Measurements from ENCODE around the gene CCT5.

The CCT5 gene

GRCh38 chr5:10257870-10258269 is 7.8 kb downstream of the CCT5 start:
- Histone ChIP-seq H3K4me3 (ENCODE audit: severe bottlenecking) (no peak overlapping the region), H3K27ac (ENCODE audit: poor library complexity, severe bottlenecking) (no peak overlapping the region), H3K27me3 (ENCODE audit: insufficient read depth, poor library complexity, severe bottlenecking) (no peaks in the 10 kb centered on the region), H3K9me3 (ENCODE audit: severe bottlenecking) (no peaks in the 10 kb centered on the region), H3K36me3 (ENCODE audit: low read depth) (peaks cover 99% of the 10 kb centered on the region), H3K4me1 (ENCODE audit: insufficient read depth, poor library complexity, severe bottlenecking) (no peaks in the 10 kb centered on the region)
- TF ChIP-seq CTCF (IDR thresholded peaks at IDR 0.05; ENCODE audit: poor library complexity, severe bottlenecking) = no peak
- DNase-seq (ENCODE audit: low spot score) (no peak), ATAC-seq (ENCODE audit: low read depth) (no peak)

GRCh38 chr5:10259899-10260298 is 9.8 kb downstream of the CCT5 start:
- H3K4me3 ChIP-seq (ENCODE audit: severe bottlenecking) = no peak overlapping the region
- ATAC-seq (ENCODE audit: low read depth) (0 out of 3 replicates have a peak, but pooled peaks have one; percentile 13), DNase-seq (ENCODE audit: low spot score) (no peak)
- peaks cover 100% of the 10 kb centered on the region for H3K36me3 ChIP-seq (ENCODE audit: low read depth)
- no peaks in the 10 kb centered on the region for H3K9me3 ChIP-seq (ENCODE audit: severe bottlenecking)
- no peak overlapping the region for H3K27ac ChIP-seq (ENCODE audit: poor library complexity, severe bottlenecking)
- H3K4me1 ChIP-seq (ENCODE audit: insufficient read depth, poor library complexity, severe bottlenecking) = no peaks in the 10 kb centered on the region
- no peak for TF ChIP-seq CTCF (IDR thresholded peaks at IDR 0.05; ENCODE audit: poor library complexity, severe bottlenecking)
- no peaks in the 10 kb centered on the region for H3K27me3 ChIP-seq (ENCODE audit: insufficient read depth, poor library complexity, severe bottlenecking)

GRCh38 chr5:10261065-10261464 is 11.0 kb downstream of the CCT5 start:
- TF ChIP-seq CTCF (IDR thresholded peaks at IDR 0.05; ENCODE audit: poor library complexity, severe bottlenecking) = no peak
- no peak overlapping the region for H3K4me3 ChIP-seq (ENCODE audit: severe bottlenecking)
- DNase-seq (ENCODE audit: low spot score) = no peak
- no peaks in the 10 kb centered on the region for H3K27me3 ChIP-seq (ENCODE audit: insufficient read depth, poor library complexity, severe bottlenecking)
- peaks cover 99% of the 10 kb centered on the region for H3K36me3 ChIP-seq (ENCODE audit: low read depth)
- ATAC-seq (ENCODE audit: low read depth) = no peak
- no peaks in the 10 kb centered on the region for H3K9me3 ChIP-seq (ENCODE audit: severe bottlenecking)
- H3K4me1 ChIP-seq (ENCODE audit: insufficient read depth, poor library complexity, severe bottlenecking) = no peaks in the 10 kb centered on the region
- H3K27ac ChIP-seq (ENCODE audit: poor library complexity, severe bottlenecking) = no peak overlapping the region

GRCh38 chr5:10262121-10262774 is 12.2 kb downstream of the CCT5 start:
- no peak for TF ChIP-seq CTCF (IDR thresholded peaks at IDR 0.05; ENCODE audit: poor library complexity, severe bottlenecking)
- H3K27me3 ChIP-seq (ENCODE audit: insufficient read depth, poor library complexity, severe bottlenecking) = no peaks in the 10 kb centered on the region
- H3K27ac ChIP-seq (ENCODE audit: poor library complexity, severe bottlenecking) = no peak overlapping the region
- H3K4me1 ChIP-seq (ENCODE audit: insufficient read depth, poor library complexity, severe bottlenecking) = peaks cover 7% of the 10 kb centered on the region
- ATAC-seq (ENCODE audit: low read depth) = no peak
- H3K9me3 ChIP-seq (ENCODE audit: severe bottlenecking) = no peaks in the 10 kb centered on the region
- no peak for DNase-seq (ENCODE audit: low spot score)
- H3K36me3 ChIP-seq (ENCODE audit: low read depth) = peaks cover 87% of the 10 kb centered on the region
- H3K4me3 ChIP-seq (ENCODE audit: severe bottlenecking) = no peak overlapping the region

- DNase-seq (ENCODE audit: low spot score) = no peak
- no peak overlapping the region for H3K4me3 ChIP-seq (ENCODE audit: severe bottlenecking)
- no peak for ATAC-seq (ENCODE audit: low read depth)
- no peak overlapping the region for H3K27ac ChIP-seq (ENCODE audit: poor library complexity, severe bottlenecking)
- TF ChIP-seq CTCF (IDR thresholded peaks at IDR 0.05; ENCODE audit: poor library complexity, severe bottlenecking) = no peak
- H3K4me1 ChIP-seq (ENCODE audit: insufficient read depth, poor library complexity, severe bottlenecking) = peaks cover 10% of the 10 kb centered on the region
- H3K27me3 ChIP-seq (ENCODE audit: insufficient read depth, poor library complexity, severe bottlenecking) = no peaks in the 10 kb centered on the region
- H3K9me3 ChIP-seq (ENCODE audit: severe bottlenecking) = no peaks in the 10 kb centered on the region
- H3K36me3 ChIP-seq (ENCODE audit: low read depth) = peaks cover 80% of the 10 kb centered on the region
Measured at GRCh38 chr5:10262995-10263394, 12.9 kb downstream of the CCT5 start.
